Liver (tissue), 3 donors: ENCODE results near the gene DZIP1.

Source experiments
- CTCF ChIP-seq: fragments of 150-350 bp; IDR thresholded peaks from 2 replicates; pipeline ENCODE4 v1.5.1; 2017; ENCODE audit warnings: improper control_type of control experiment, low read depth, low read length; ENCODE audit not compliant: missing input control
- EGR1 ChIP-seq, 2 donors: IDR thresholded peaks; 2 replicates each; pipeline ENCODE4 v1.6.1; 2016 to 2018; ENCODE audit warnings: antibody characterized with exemption in 2 of 2, low read depth in 2 of 2
- GABPA ChIP-seq, 2 donors: IDR thresholded peaks in 1 of 2; conservative IDR thresholded peaks in 1 of 2; 2 replicates each; pipeline ENCODE4 v1.6.1; 2016; ENCODE audit warnings: antibody characterized with exemption in 2 of 2, mild to moderate bottlenecking in 1 of 2, moderate library complexity in 1 of 2
- JUND ChIP-seq, 2 donors: IDR thresholded peaks; 2 replicates each; pipeline ENCODE4 v1.6.1; 2016; ENCODE audit warnings: antibody characterized with exemption in 2 of 2
- RAD21 ChIP-seq, 2 donors: IDR thresholded peaks; 2 replicates each; pipeline ENCODE4 v1.6.1; 2016; ENCODE audit warnings: antibody characterized with exemption in 2 of 2, mild to moderate bottlenecking in 2 of 2
- YY1 ChIP-seq: IDR thresholded peaks from 2 replicates; pipeline ENCODE4 v1.6.1; 2016; ENCODE audit warnings: antibody characterized with exemption, mild to moderate bottlenecking
- TF ChIP-seq, protein P1 (sequence below): IDR thresholded peaks from 2 replicates; pipeline ENCODE4 v1.6.1; 2016; ENCODE audit warnings: antibody characterized with exemption
- TF ChIP-seq, protein P2 (sequence below): IDR thresholded peaks from 2 replicates; pipeline ENCODE4 v1.6.1; 2016; ENCODE audit warnings: antibody characterized with exemption, mild to moderate bottlenecking
- donor health status: healthy.
- donor health status: healthy.

- no peak for TF ChIP-seq JUND (IDR thresholded peaks at IDR 0.05)
- no peak for TF ChIP-seq CTCF
- TF ChIP-seq EGR1 (IDR thresholded peaks at IDR 0.05; ENCODE audit: low read depth in 2 of 2), result no peak
- no peak for TF ChIP-seq GABPA (IDR thresholded peaks at IDR 0.05 in 1 of 2, conservative IDR thresholded peaks at IDR 0.05 in 1 of 2)
- TF ChIP-seq, protein P1, sequence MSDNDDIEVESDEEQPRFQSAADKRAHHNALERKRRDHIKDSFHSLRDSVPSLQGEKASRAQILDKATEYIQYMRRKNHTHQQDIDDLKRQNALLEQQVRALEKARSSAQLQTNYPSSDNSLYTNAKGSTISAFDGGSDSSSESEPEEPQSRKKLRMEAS, result no peak
- TF ChIP-seq YY1, result no peak
- TF ChIP-seq RAD21 (IDR thresholded peaks at IDR 0.05), result no peak
- TF ChIP-seq, protein P2, sequence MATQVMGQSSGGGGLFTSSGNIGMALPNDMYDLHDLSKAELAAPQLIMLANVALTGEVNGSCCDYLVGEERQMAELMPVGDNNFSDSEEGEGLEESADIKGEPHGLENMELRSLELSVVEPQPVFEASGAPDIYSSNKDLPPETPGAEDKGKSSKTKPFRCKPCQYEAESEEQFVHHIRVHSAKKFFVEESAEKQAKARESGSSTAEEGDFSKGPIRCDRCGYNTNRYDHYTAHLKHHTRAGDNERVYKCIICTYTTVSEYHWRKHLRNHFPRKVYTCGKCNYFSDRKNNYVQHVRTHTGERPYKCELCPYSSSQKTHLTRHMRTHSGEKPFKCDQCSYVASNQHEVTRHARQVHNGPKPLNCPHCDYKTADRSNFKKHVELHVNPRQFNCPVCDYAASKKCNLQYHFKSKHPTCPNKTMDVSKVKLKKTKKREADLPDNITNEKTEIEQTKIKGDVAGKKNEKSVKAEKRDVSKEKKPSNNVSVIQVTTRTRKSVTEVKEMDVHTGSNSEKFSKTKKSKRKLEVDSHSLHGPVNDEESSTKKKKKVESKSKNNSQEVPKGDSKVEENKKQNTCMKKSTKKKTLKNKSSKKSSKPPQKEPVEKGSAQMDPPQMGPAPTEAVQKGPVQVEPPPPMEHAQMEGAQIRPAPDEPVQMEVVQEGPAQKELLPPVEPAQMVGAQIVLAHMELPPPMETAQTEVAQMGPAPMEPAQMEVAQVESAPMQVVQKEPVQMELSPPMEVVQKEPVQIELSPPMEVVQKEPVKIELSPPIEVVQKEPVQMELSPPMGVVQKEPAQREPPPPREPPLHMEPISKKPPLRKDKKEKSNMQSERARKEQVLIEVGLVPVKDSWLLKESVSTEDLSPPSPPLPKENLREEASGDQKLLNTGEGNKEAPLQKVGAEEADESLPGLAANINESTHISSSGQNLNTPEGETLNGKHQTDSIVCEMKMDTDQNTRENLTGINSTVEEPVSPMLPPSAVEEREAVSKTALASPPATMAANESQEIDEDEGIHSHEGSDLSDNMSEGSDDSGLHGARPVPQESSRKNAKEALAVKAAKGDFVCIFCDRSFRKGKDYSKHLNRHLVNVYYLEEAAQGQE, result no peak
Measured at GRCh38 chr13:95588134-95588533, 56.4 kb downstream of the DZIP1 start.
